K562 (cell line): Measurements from ENCODE around the gene LRRC61. TPM values are rescaled to one million over a fixed set of nuclear protein-coding genes. Genes with fewer than 3 reads are reported as not detected.

Source experiments
- ADNP ChIP-seq: fragments of 200-800 bp; sonication (Bioruptor generic); IDR thresholded peaks from 2 replicates; pipeline ENCODE4 v1.6.1; 2016; ENCODE audit warnings: missing genetic modification characterization, missing compliant biosample characterization
- CBFA2T2 ChIP-seq: fragments of 450-650 bp; conservative IDR thresholded peaks from 2 replicates; pipeline ENCODE4 v1.6.1; 2017; ENCODE audit warnings: mild to moderate bottlenecking
- CHAMP1 ChIP-seq: fragments of 450-650 bp; IDR thresholded peaks from 2 replicates; pipeline ENCODE4 v1.6.1; 2016; ENCODE audit warnings: mild to moderate bottlenecking
- CHCHD3 ChIP-seq: fragments of 250-450 bp; sonication (Bioruptor Pico); IDR thresholded peaks from 2 replicates; pipeline ENCODE4 v2.1.2; 2022; ENCODE audit warnings: mild to moderate bottlenecking
- CREB1 ChIP-seq, 2 experiments: sonication (generic) in 1 of 2; formaldehyde crosslinking in 1 of 2; IDR thresholded peaks; 2 replicates each; pipeline versions ENCODE4 v1.6.1 to v1.8.0; 2012 to 2022; ENCODE audit warnings: inconsistent platforms in 1 of 2, mild to moderate bottlenecking in 1 of 2, missing genetic modification reagents in 1 of 2, moderate library complexity in 1 of 2
- FOXP1 ChIP-seq: sonication (generic); formaldehyde crosslinking; IDR thresholded peaks from 2 replicates; pipeline ENCODE4 v1.8.0; 2022; ENCODE audit warnings: mild to moderate bottlenecking, missing genetic modification reagents
- HCFC1 ChIP-seq: IDR thresholded peaks from 2 replicates; pipeline ENCODE4 v1.6.1; 2012; ENCODE audit warnings: low read depth, low read length, improper control_type of control experiment
- HNRNPLL ChIP-seq: fragments of 200-400 bp; formaldehyde crosslinking; IDR thresholded peaks from 2 replicates; pipeline ENCODE4 v1.6.1; 2017; ENCODE audit warnings: low read length, low read depth, mild to moderate bottlenecking; ENCODE audit not compliant: poor library complexity, severe bottlenecking
- MED1 ChIP-seq: sonication (generic); formaldehyde crosslinking; IDR thresholded peaks from 2 replicates; pipeline ENCODE4 v1.8.1; 2023; ENCODE audit warnings: missing genetic modification reagents, borderline replicate concordance
- RBM14 ChIP-seq: fragments of 200-400 bp; formaldehyde crosslinking; IDR thresholded peaks from 2 replicates; pipeline ENCODE4 v1.6.1; 2018; ENCODE audit warnings: low read depth, mild to moderate bottlenecking, low read length, moderate library complexity, borderline replicate concordance; ENCODE audit not compliant: insufficient read depth
- SMAD4 ChIP-seq: fragments of 250-450 bp; sonication (Bioruptor Pico); conservative IDR thresholded peaks from 2 replicates; pipeline ENCODE4 v1.8.0; 2021; ENCODE audit warnings: inconsistent platforms, mild to moderate bottlenecking, moderate library complexity
- THRA ChIP-seq: fragments of 450-650 bp; IDR thresholded peaks from 2 replicates; pipeline ENCODE4 v1.6.1; 2017; ENCODE audit warnings: mild to moderate bottlenecking, moderate library complexity
- YY1 ChIP-seq, 3 experiments: IDR thresholded peaks; 2 replicates each; pipeline ENCODE4 v1.6.1; 2011; ENCODE audit warnings: low read length in 2 of 3, mild to moderate bottlenecking in 2 of 3, moderate library complexity in 2 of 3, borderline replicate concordance in 1 of 3, control low read depth in 1 of 3, low read depth in 1 of 3; ENCODE audit not compliant: insufficient read depth in 3 of 3, insufficient replicate concordance in 2 of 3, control insufficient read depth in 1 of 3, insufficient read length in 1 of 3; ENCODE audit errors: extremely low read depth in 1 of 3
- ZC3H11A ChIP-seq: IDR thresholded peaks from 2 replicates; pipeline ENCODE4 v1.6.1; 2012; ENCODE audit warnings: low read depth, low read length, improper control_type of control experiment
- ZFX ChIP-seq: sonication (generic); formaldehyde crosslinking; IDR thresholded peaks from 2 replicates; pipeline ENCODE4 v1.8.0; 2022; ENCODE audit warnings: mild to moderate bottlenecking, missing genetic modification reagents, moderate library complexity
- ZNF263 ChIP-seq: sonication (generic); formaldehyde crosslinking; IDR thresholded peaks from 2 replicates; pipeline ENCODE4 v1.8.0; 2022; ENCODE audit warnings: mild to moderate bottlenecking, missing genetic modification reagents, borderline replicate concordance
- ZNF431 ChIP-seq: sonication (generic); formaldehyde crosslinking; IDR thresholded peaks from 2 replicates; pipeline ENCODE4 v1.8.0; 2022; ENCODE audit warnings: mild to moderate bottlenecking, missing genetic modification reagents
- ZNF507 ChIP-seq: conservative IDR thresholded peaks from 2 replicates; pipeline ENCODE4 v1.6.1; 2017; ENCODE audit warnings: missing genetic modification characterization, missing compliant biosample characterization
- ZNF512 ChIP-seq: IDR thresholded peaks from 2 replicates; pipeline ENCODE4 v1.6.1; 2016; ENCODE audit warnings: missing genetic modification characterization, missing compliant biosample characterization
- polyA plus RNA-seq, 8 experiments: library from polyadenylated mRNA; depleted of rRNA in 4 of 8; stranded (reverse) in 5 of 8; unstranded in 3 of 8; fragments of >200 nt; fragmentation: Nextera tagmentation in 2 of 8; fragmentation: Illumina TruSeq in 1 of 8; extraction: Ambion mirVana in 2 of 8; extraction: Trizol in 1 of 8; gene quantifications; 2 replicates each; pipeline versions ENCODE4 v1.2.1 to v1.2.3, GENCODE V29; 2011 to 2014; ENCODE audit warnings: inconsistent platforms in 1 of 8, missing spikeins in 1 of 8
- total RNA-seq, 7 experiments: library from RNA; depleted of rRNA in 6 of 7; stranded (reverse); fragments of >200 nt in 6 of 7; fragmentation: Illumina TruSeq in 2 of 7; extraction: Trizol in 2 of 7; gene quantifications; 2 replicates each; pipeline versions ENCODE4 v1.2.1 to v1.2.3, GENCODE V29; 2011 to 2021; ENCODE audit warnings: low replicate concordance in 1 of 7

LRRC61 gene
- total and polyA plus RNA-seq, 9 of the 15 experiments (the other 6 are each of a cell fraction or from before 2014, with no cell fraction given), result 1.3 to 55.2 (median 35.2) TPM

- no peak for TF ChIP-seq THRA
- TF ChIP-seq SMAD4 (CRISPR knock-in tag), result no peak
- no peak for TF ChIP-seq ZC3H11A
- TF ChIP-seq ZFX, result no peak
- TF ChIP-seq ZNF512 (tag), result peak; percentile 54; the same call in 1 of the 2 replicates
- TF ChIP-seq MED1 (CRISPR knock-in tag), result no peak
- TF ChIP-seq RBM14, result no peak
- no peak for TF ChIP-seq ZNF431 (CRISPR knock-in tag)
- no peak for TF ChIP-seq HCFC1
- TF ChIP-seq CBFA2T2, result no peak
- no peak for TF ChIP-seq CREB1 (IDR thresholded peaks at IDR 0.05)
- TF ChIP-seq CREB1 (CRISPR knock-in tag; IDR thresholded peaks at IDR 0.05), result no peak
- TF ChIP-seq ZNF263 (CRISPR knock-in tag), result peak; percentile 17; the same call in 1 of the 2 replicates
- TF ChIP-seq YY1 (IDR thresholded peaks at IDR 0.05; ENCODE audit: borderline replicate concordance in 1 of 3, control insufficient read depth in 1 of 3, extremely low read depth in 1 of 3, insufficient read depth in 3 of 3, insufficient read length in 1 of 3, insufficient replicate concordance in 2 of 3, low read depth in 1 of 3, low read length in 2 of 3), result no peak
- no peak for TF ChIP-seq ZNF507 (tag)
- no peak for TF ChIP-seq CHAMP1
- no peak for TF ChIP-seq CHCHD3
- TF ChIP-seq FOXP1 (CRISPR knock-in tag), result no peak
- TF ChIP-seq ADNP (tag), result no peak
- no peak for TF ChIP-seq HNRNPLL
Observed at GRCh38 chr7:150321788-150322113, 1.4 kb upstream of the LRRC61 start (continued).
